GM12872 (cell line): ENCODE results near the gene GJD2.

ENCODE experiments used
- CTCF ChIP-seq: IDR thresholded peaks from 3 replicates; pipeline ENCODE4 v1.5.1; 2011; ENCODE audit warnings: low read depth, mild to moderate bottlenecking, low read length, moderate library complexity; ENCODE audit not compliant: insufficient read depth

GJD2 gene

GRCh38 chr15:34717729-34718128, 37.1 kb downstream of the GJD2 start:
- TF ChIP-seq CTCF = no peak

- TF ChIP-seq CTCF = no peak
Observed at GRCh38 chr15:34716111-34716510, 38.7 kb downstream of the GJD2 start.

- TF ChIP-seq CTCF = no peak
Observed at GRCh38 chr15:34714476-34715121, 40.2 kb downstream of the GJD2 start.

- TF ChIP-seq CTCF = no peak
Observed at GRCh38 chr15:34713635-34714034, 41.2 kb downstream of the GJD2 start.

- TF ChIP-seq CTCF = no peak
Observed at GRCh38 chr15:34709866-34710265, 44.9 kb downstream of the GJD2 start.

- TF ChIP-seq CTCF = peak; percentile 71
Observed at GRCh38 chr15:34708422-34708821, 46.4 kb downstream of the GJD2 start.

- no peak for TF ChIP-seq CTCF
Observed at GRCh38 chr15:34701536-34701935, 53.3 kb downstream of the GJD2 start.
